Gastroesophageal sphincter (tissue), 4 donors: Measurements from ENCODE around the gene RHCE. TPM values are rescaled to one million over a fixed set of nuclear protein-coding genes. Genes with fewer than 3 reads are reported as not detected.
"Not testable (repeated sequence)": the region's sequence is repeated elsewhere in the genome, so short reads cannot be mapped to it uniquely, and the experiment has no call there.

Source experiments
- ATAC-seq: fragments of 150-250 bp; one replicate; pipeline ENCODE4 v1.9.1; 2016; ENCODE audit warnings: mild to moderate bottlenecking, moderate library complexity
- H3K27ac ChIP-seq, 4 donors: fragments of 200-600 bp; sonication (generic) in 3 of 4; 1 replicate in 3 of 4; 2 replicates in 1 of 4; pipeline ENCODE4 v1.5.1; 2016 to 2019
- H3K27me3 ChIP-seq: fragments of 200-600 bp; sonication (generic); one replicate; pipeline ENCODE4 v1.5.1; 2019
- H3K36me3 ChIP-seq, 2 donors: fragments of 200-600 bp; sonication (generic); one replicate each; pipeline ENCODE4 v1.5.1; 2019; ENCODE audit warnings: control low read depth in 1 of 2
- H3K4me1 ChIP-seq, 3 donors: fragments of 200-600 bp; sonication (generic); 1 replicate in 2 of 3; 2 replicates in 1 of 3; pipeline ENCODE4 v1.5.1; 2016 to 2019; ENCODE audit warnings: control low read depth in 2 of 3
- H3K4me3 ChIP-seq, 2 donors: fragments of 200-600 bp; sonication (generic); one replicate each; pipeline ENCODE4 v1.5.1; 2019; ENCODE audit warnings: mild to moderate bottlenecking in 1 of 2, moderate library complexity in 1 of 2
- H3K9me3 ChIP-seq, 3 donors: fragments of 200-600 bp; sonication (generic); one replicate each; pipeline ENCODE4 v1.5.1; 2017 to 2019; ENCODE audit warnings: control low read depth in 2 of 3
- CTCF ChIP-seq, 4 experiments: fragments of 200-600 bp in 2 of 4; fragments of 450-650 bp in 2 of 4; sonication (generic) in 1 of 4; IDR thresholded peaks; one replicate each; pipeline ENCODE4 v1.5.1; 2017 to 2019; ENCODE audit warnings: antibody characterized with exemption in 4 of 4, mild to moderate bottlenecking in 2 of 4, moderate library complexity in 2 of 4
- EP300 ChIP-seq: sonication (generic); formaldehyde crosslinking; IDR thresholded peaks from one replicate; pipeline ENCODE4 v1.6.1; 2017; ENCODE audit warnings: antibody characterized with exemption, mild to moderate bottlenecking
- POLR2A ChIP-seq, 2 donors: fragments of 450-650 bp; IDR thresholded peaks; one replicate each; pipeline ENCODE4 v1.6.1; 2017; ENCODE audit warnings: antibody characterized with exemption in 2 of 2, mild to moderate bottlenecking in 2 of 2, moderate library complexity in 1 of 2
- POLR2AphosphoS5 ChIP-seq: sonication (generic); formaldehyde crosslinking; IDR thresholded peaks from one replicate; pipeline ENCODE4 v1.6.1; 2017; ENCODE audit warnings: antibody characterized with exemption
- WGBS, 2 donors: methylation state at CpG; one replicate each; pipeline ENCODE4 v1.1.5; 2018; ENCODE audit warnings: low coverage in 1 of 2; 5-methylcytosine and 5-hydroxymethylcytosine counted together
- total RNA-seq, 4 donors: library from RNA; depleted of rRNA; stranded (reverse); fragments of >200 nt; gene quantifications; one replicate each; pipeline ENCODE4 v1.1.0, GENCODE V29; 2016

RHCE gene
- total RNA-seq, 4 donors from 2014 or later = not detected

- Histone ChIP-seq H3K4me1 (peaks cover 0 to 39% (median 0%) of the 10 kb centered on the region in 3 donors), H3K27ac (no peak overlapping the region), H3K9me3 (no peaks in the 10 kb centered on the region), H3K27me3 (no peaks in the 10 kb centered on the region), H3K4me3 (no peak overlapping the region), H3K36me3 (peaks cover 0 to 35% of the 10 kb centered on the region in 2 donors)
- ATAC-seq = no peak
- TF ChIP-seq EP300 (no peak), POLR2A (IDR thresholded peaks at IDR 0.05) (no peak)
- WGBS, 2 donors = 24 to 26% methylated on average over 3 to 5 of the region's 5 CpGs
Measured at GRCh38 chr1:25462732-25463131, 42.1 kb upstream of the RHCE start.

GRCh38 chr1:25461849-25462248 is 41.2 kb upstream of the RHCE start:
- Histone ChIP-seq H3K4me3 (no peak overlapping the region), H3K27ac (no peak overlapping the region), H3K9me3 (no peaks in the 10 kb centered on the region), H3K36me3 (peaks cover 0 to 44% of the 10 kb centered on the region in 2 donors), H3K4me1 (peaks cover 0 to 30% (median 0%) of the 10 kb centered on the region in 3 donors), H3K27me3 (no peaks in the 10 kb centered on the region)
- TF ChIP-seq POLR2A (IDR thresholded peaks at IDR 0.05) = no peak
- TF ChIP-seq CTCF (IDR thresholded peaks at IDR 0.05) = no peak
- TF ChIP-seq EP300 = no peak
- TF ChIP-seq POLR2AphosphoS5 = no peak
- 52 to 67% methylated on average over 2 of the region's 2 CpGs for WGBS, 2 donors
- no peak for ATAC-seq

- ATAC-seq, H3K27me3 ChIP-seq, H3K27ac ChIP-seq, H3K4me3 ChIP-seq, H3K9me3 ChIP-seq: not testable (repeated sequence)
- peaks cover 0 to 54% of the 10 kb centered on the region in 2 donors for H3K36me3 ChIP-seq
- H3K4me1 ChIP-seq = peaks cover 0 to 30% (median 0%) of the 10 kb centered on the region in 3 donors
- WGBS, 2 donors = 71 to 80% methylated on average over 2 to 4 of the region's 4 CpGs
Measured at GRCh38 chr1:25460816-25461215, 40.2 kb upstream of the RHCE start.

GRCh38 chr1:25460020-25460419 is 39.4 kb upstream of the RHCE start:
- peaks cover 0 to 60% of the 10 kb centered on the region in 2 donors for H3K36me3 ChIP-seq
- H3K4me1 ChIP-seq = peaks cover 0 to 30% (median 0%) of the 10 kb centered on the region in 3 donors
- no peak overlapping the region for H3K4me3 ChIP-seq
- no peak for ATAC-seq
- WGBS, 2 donors = 42 to 50% methylated on average over 2 to 3 of the region's 3 CpGs
- H3K27me3 ChIP-seq = no peaks in the 10 kb centered on the region
- H3K27ac ChIP-seq = peak overlapping the region in 1 of 4 donors; percentile 18
- H3K9me3 ChIP-seq = no peaks in the 10 kb centered on the region
- TF ChIP-seq CTCF (IDR thresholded peaks at IDR 0.05) (no peak), EP300 (no peak), POLR2A (IDR thresholded peaks at IDR 0.05) (no peak), POLR2AphosphoS5 (no peak)

- 84 to 86% methylated on average over 6 to 7 of the region's 7 CpGs for WGBS, 2 donors
- no peak for ATAC-seq
- no peak overlapping the region for H3K4me3 ChIP-seq
- no peaks in the 10 kb centered on the region for H3K27me3 ChIP-seq
- no peak for TF ChIP-seq POLR2AphosphoS5
- no peak for TF ChIP-seq POLR2A (IDR thresholded peaks at IDR 0.05)
- no peak for TF ChIP-seq CTCF (IDR thresholded peaks at IDR 0.05)
- no peak for TF ChIP-seq EP300
- no peak overlapping the region for H3K27ac ChIP-seq
- H3K9me3 ChIP-seq = no peaks in the 10 kb centered on the region
- peaks cover 0 to 30% (median 0%) of the 10 kb centered on the region in 3 donors for H3K4me1 ChIP-seq
- peaks cover 0 to 72% of the 10 kb centered on the region in 2 donors for H3K36me3 ChIP-seq
Measured at GRCh38 chr1:25458541-25459298, 38.1 kb upstream of the RHCE start.

GRCh38 chr1:25456502-25456901 is 35.9 kb upstream of the RHCE start:
- no peak for ATAC-seq
- H3K36me3 ChIP-seq = peaks cover 0 to 76% of the 10 kb centered on the region in 2 donors
- H3K4me1 ChIP-seq = peaks cover 0 to 11% (median 0%) of the 10 kb centered on the region in 3 donors
- no peaks in the 10 kb centered on the region for H3K9me3 ChIP-seq
- no peak overlapping the region for H3K27ac ChIP-seq
- no peak for TF ChIP-seq CTCF (IDR thresholded peaks at IDR 0.05)
- TF ChIP-seq POLR2A (IDR thresholded peaks at IDR 0.05) = no peak
- 73 to 85% methylated on average over 4 of the region's 4 CpGs for WGBS, 2 donors
- no peaks in the 10 kb centered on the region for H3K27me3 ChIP-seq
- H3K4me3 ChIP-seq = no peak overlapping the region
